NCI-H748 (cell line): ENCODE data around the gene SNX3.
"Not testable (repeated sequence)": the region's sequence is repeated elsewhere in the genome, so short reads cannot be mapped to it uniquely, and the experiment has no call there.

Experiments
- DNase-seq: peaks from one replicate; lab custom pipeline; 2025; ENCODE audit not compliant: unreplicated experiment; lab: John Stamatoyannopoulos, UW

SNX3 gene

DNA sequence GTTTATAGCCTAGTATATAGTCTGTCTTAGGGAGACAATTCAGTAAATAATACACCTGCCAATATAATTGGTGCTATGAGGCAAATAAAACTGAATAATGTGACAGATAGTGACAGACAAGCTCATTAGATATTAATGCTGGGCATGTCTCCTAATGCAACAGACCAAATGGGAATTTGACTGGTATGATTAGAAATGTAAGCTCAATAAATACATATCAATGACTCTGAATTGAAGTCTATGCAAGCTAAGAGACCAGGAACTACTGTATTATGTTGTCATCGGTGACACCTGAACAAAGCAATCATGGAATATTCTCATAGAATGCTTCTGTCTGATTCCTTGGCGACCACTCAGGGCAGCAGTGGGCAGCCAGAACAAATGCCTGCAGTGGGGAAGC, 2.5 kb upstream of the SNX3 start:
- no peak for DNase-seq

DNA sequence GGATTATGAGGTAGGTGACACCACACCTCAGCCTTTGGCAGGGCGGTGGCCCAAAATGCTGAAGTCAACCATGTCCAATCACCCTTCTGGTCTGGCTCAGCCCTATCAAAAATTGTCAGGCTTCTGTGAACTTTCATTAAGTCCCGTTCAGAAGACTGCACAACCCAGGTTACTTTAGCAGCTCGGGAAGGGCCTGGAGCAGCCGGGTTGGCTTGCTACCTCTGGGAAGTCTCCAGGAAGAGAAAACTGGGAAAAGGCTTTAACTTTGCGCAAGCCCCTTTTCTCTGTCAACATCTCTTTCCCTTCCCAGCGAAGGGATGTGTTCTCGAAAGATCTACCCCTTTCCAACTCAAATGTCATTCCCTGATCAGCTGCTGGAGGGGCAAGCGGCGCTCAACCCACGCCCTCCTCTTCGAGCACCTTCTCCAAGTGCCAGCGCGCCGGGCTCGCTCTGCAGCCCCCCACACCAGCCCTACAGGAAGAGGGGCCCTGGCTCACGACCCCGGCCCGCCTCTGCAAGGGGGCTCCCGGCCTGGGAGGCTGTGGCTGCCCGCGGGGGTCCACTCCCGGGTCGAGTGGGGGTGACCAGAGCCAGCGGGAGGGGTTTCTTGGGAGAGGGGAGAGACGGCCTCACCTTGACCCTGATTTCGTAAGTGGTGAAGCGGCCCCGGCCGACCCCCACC, 573 bp downstream of the SNX3 start:
- peak; percentile 62 for DNase-seq

DNA sequence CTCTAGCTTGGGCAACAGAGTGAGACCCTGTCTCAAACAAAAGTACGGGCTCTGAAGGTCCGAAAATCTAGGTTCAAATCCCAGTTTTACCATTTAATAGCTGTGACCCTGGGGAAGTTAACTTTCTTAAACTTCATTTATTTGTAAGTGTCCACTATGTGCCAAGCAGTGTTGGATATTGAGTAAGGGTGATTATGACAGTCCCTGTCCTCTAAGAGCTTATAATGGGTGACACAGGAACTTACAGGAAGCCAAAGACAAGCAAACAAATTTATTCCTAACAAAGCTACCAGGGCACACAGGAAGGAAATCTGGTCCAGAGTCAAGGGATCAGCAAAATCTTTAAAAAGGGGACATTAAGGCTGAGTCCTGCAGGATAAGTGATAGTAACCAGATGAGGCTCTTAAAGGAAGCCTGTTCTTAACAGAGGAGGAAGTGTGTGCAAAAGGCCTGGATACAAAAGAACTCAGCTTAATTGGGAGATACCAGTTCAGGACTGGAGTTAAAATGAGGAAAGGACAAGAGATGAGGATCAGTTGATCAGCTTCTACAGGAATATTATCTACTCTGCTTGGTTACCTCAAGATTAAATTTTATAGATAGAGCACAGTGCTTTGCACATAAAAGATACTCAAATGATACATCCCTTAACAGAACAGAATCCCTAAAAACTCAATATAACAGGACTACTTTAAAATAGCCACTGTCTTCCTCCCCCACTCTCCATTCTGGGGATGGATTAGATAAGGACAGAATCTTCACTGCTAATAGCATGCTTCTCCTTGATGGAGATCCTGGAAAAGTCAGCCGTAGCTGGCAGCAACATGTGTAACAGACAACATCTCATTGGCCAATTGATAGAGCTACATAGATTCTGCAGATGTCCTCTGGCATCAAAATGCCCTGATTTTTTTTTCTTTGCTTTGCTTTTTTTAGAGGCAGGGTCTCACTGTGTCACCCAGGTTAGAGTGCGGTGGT, 6.1 kb downstream of the SNX3 start:
- DNase-seq: no peak

DNA sequence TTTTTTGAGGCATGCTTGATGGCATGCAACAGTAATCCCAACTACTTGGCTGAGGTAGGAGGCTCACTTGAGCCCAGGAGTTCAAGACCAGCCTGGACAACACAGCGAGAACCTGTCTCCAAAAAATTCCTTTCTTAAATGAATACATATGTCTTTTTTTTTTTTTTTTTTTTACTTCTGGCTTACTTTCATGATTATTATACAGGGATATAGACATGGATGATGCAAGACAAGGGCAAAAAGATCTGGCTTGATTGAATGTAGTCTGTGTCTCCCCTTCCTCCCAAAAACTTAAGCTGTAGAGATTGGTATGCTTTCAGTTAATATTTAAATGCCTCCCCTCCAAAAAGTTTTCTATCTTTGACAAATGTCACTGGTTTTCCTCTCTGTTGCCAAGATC, 7.6 kb downstream of the SNX3 start:
- DNase-seq: no peak

DNA sequence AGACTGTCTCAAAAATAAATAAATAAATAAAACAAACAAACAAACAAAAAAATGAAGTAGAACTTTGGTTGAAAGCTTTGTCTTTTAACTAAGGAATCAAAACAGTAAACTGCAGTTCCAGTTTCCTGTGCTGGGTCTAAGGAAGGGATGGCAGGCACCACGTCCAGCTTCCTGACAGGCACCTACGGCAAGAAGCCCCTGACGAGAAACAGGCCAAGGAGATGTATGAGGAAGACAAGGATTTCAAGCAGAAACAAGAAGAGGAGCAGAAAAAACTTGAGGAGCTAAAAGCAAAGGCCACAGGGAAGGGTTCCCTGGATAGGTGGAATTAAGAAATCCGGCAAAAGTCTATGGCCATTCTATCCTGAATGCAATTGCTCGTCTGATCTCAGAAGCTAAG, 8.8 kb downstream of the SNX3 start:
- no peak for DNase-seq

DNA sequence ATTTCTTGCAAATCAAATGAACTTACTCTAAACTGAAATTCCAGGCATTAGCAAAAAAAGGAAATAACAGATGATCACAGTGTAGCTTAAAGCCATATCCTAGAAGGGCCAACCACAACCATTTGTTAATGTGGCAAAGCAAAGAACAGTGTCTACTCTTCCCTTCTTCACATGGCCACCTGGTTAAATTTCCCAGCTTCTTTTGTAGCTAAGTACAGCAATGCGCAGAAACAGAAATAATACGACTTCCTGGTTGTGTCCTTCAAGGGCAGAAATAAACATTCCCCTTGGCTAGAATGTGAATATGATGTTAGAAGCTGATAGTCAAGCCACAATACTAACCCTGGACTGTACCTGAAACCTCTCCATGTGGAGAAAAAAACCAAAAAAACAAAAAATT, 9.6 kb downstream of the SNX3 start:
- no peak for DNase-seq

DNA sequence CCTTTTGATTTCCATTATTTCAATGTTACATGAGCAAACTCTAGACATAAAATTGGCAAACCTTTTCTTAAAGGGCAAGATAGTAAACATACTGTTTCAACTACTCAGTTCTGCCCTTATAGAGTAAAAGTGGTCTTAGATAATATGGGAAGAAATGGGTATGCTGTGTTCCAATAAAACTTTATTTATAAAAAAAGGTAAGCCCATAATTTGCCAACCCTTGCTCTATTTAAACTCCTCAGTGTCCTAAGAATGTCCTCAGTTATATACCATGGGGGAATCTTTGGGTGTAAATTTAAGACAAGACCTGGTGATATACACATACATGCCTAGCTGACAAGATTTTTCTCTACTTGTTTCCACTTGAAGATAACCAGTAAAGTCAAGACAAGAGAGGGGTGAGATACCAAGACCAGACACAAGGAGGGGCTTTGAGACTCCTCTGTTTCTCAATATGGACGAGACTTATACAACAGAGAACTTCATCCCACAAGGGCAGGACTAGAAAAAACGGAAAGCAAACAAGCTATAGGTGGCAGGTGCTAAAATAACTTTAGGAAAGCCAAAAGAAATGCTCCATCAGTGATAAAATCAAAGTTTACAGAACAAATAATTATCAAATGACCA, 10.5 kb downstream of the SNX3 start:
- DNase-seq: no peak

DNA sequence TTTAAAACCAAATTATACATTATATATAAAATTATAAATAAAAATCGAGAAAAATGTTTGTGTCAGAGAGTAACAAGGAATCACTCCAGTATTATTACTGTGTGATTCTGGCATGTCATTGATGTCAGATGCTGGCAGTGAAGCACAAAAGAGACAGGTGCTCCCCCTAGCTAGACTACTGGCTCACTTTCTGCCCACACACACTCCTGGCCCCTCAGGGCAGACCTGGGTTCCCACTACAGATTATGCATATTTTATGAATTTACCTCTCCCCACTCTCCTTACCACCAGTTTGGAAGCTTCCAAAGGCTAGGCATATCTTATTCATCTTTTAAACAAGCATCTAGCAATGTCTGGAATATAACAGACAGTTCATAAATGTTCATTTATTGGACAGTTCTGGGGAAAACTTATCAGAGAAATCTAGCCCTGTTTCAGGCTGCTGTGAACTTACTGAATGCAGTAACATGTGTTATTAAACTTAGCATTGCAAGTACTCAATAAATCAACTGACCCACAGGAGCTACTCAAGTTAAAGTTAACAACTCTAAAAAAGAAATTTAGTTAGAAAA, 12.8 kb downstream of the SNX3 start:
- no peak for DNase-seq

DNA sequence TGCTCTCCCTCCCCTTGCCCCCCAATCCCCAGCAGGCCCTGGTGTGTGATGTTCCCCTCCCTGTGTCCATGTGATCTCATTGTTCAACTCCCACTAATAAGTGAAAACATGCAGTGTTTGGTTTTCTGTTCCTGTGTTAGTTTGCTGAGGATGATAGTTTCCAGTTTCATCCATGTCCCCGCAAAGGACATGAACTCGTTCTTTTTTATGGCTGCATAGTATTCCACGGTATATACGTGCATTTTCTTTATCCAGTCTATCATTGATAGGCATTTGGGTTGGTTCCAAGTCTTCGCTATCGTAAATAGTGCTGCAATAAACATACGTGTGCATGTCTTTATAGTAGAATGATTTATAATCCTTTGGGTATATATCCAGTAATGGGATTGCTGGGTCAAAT, 15.7 kb downstream of the SNX3 start:
- DNase-seq: not testable (repeated sequence)

DNA sequence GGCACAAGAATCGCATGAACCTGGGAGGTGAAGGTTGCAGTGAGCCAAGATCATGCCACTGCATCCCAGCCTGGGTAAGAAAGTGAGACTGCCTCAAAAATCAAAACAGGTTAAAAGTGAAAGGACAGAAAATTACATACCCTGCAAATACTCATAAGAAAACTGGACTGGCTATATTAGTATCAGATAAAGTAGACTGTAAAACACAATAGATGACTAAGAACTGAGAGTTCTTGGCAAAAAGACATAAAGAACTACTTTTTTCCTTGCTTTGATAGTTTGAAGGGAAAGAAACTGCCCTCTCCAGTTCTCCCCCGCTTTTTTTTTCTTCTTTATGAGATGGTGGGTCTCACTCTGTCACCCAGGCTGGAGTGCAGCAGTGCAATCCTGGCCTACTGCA, 17.0 kb downstream of the SNX3 start:
- no peak for DNase-seq

DNA sequence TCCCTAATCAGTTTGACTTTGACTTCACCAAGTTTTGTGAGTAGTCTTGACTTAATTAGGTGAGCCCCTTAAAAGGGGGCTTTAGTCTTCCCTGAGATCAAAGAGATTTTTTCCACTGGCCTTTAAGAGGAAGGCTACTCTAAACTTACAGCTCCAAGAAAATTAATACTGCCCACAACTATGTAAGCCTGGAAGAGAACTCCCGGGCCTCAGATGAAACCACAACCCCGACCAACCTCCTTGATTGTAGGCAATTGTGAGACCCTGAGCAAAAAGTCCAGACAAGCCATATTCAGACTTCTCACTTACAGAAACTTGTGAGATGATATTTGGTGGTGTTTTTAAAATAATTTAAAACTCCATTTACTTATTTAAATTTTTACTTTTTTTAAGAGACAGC, 18.1 kb downstream of the SNX3 start:
- no peak for DNase-seq

DNA sequence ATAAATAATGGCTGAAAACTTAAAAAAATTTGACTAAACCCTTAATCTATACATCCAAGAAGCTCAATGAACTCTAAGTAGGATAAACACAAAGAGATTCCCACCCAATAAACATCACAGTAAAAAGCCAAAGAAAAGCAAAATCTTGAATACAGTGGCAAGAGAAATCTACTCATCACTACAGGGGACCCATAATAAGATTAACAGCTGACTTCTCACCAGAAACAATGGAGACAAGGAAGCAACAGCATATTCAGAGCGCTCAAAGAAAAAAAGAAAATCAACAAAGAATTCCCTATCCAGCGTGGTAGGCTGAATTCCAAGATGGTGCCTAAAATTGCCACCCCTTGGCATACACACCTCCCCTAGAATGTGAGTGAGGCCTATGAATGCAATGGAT, 18.6 kb downstream of the SNX3 start:
- DNase-seq: no peak

DNA sequence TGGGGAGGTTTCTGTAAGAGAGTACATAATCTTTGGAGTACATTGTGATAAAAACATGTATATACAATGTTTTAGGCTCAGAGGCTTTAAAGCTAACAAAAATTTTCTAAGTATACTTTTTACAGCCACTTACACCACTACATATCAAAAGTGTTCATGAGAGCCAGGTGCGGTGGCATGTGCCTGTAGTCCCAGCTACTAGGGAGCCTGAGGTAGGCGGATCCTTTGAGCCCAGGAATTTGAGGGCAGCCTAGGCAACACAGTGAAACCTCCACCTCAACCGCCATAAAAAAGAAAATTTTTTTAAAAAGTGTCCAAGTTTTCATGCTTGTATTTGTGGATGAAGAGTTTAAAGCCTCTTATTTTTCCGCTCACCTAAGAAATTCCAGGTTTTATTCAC, 22.5 kb downstream of the SNX3 start:
- DNase-seq: no peak

DNA sequence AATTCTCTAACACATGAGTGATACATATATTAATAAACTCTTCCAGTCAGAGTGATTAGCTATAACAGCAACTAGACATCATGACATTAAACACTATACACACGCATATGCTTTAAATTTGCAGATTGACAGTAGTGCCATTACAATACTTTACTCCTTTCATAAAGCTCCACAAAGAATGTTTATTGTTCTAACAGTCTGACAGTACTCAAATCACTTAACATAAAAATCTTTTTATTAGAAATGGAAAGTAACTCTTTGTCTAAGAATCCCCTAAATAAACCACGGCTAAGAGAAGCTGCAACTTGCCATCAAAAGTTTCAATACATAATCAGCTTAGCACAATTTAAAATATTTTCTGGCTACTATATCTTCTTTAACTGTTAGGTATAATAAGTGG, 24.0 kb downstream of the SNX3 start:
- DNase-seq: no peak

DNA sequence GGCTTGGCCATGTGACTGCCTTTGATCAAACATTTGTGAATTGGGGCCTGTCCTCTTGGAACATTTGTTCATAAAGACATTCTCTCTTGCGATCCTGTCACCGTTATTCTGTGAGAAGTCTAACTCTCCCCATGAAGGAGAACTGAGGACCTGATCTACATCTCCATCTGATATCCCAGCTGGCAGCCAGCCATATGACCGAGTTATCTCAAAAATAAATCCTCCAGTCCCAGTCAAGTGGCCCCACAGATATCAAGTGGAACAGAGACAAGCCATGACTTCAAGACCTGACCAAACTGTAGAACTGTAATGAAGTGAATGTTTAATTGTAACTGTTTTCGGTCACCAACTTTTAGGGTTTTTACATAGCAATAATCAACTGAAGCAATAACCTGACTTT, 25.7 kb downstream of the SNX3 start:
- no peak for DNase-seq

DNA sequence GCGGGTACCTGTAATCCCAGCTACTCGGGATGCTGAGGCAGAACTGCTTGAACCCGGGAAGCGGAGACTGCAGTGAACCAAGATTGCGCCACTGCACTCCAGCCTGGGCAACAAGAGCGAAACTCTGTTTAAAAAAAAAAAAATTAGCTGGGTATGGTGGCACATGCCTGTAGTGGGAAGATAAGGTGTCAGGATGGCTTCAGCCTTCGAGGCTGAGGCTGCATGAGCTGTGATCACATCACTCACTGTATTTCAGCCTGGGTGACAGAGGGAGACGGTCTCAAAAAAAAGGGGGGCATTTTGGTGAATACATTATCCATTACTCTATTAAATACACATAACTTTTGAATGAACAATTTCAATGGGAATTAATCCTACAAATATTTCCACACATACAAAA, 32.4 kb downstream of the SNX3 start:
- no peak for DNase-seq

DNA sequence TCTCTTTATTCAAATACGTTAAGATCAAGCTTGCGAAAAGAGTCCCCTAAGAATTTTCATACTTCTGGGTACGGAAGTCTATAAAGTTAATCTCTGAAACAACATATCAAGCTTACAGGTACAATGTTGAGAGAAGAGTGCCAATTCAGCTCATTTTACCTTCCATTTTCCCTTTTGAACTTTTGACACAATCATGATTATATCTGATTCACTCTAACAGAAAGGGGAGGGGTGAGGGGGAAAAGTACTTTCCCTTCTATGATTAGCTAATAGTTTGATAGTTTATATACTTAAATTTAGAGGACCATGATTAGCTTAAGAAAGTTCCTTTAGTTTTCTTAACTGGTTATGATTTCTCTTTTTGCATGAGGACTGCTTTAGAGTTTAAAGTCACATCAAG, 33.5 kb downstream of the SNX3 start:
- no peak for DNase-seq

DNA sequence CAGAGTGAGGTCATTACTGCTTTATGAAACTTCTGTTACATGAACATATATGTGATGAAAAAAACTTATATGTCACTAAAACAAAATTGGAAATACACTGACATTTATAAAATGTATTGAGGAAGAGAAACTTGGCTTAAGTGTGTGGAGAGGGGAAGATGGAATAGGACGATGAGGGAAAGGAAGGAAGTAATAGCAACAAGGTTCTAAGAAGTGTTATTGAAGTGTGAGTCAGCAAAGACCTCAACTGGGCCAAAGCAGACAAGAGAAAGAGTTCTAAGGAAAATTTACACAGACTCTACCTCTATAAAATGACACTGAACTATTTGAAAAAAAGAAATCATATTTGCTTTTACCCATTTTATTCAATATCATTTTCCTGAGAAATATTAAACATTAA, 38.3 kb downstream of the SNX3 start:
- DNase-seq: no peak

DNA sequence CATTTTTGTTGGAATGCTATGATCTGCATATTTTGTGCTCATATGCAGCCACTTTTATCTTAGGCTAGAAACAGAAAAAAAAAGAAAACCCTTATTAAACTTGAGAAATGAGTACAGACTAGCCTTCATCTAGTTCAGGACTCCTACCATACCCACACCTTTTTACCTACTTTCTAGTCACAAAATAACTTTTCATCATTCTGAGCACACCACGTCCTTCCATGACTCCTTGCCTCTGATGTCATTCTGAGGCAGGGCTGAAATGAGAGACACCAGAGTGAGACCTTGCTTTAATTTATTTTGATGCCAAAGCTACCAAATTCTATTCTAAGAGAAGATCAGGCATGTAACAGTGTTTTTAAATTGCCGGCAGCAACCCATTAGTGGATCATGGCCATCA, 38.8 kb downstream of the SNX3 start:
- DNase-seq: no peak

DNA sequence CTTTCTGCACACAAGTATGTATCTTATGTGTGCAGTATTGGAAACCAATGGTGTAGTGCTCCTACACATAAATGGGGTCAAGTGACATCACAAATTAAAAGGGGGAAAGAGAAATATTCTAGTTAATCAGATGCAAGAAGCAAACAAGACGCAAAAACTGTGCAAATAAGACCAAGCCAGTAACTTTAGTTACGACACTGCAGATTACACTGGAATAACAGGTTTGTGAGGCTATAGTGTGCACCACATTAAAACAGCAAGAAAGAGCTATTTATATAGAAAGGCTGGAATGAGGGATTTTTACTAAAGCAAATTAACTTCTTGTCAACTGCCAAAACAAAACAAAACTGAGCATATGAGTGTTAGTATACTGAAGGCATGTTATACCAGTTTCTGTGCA, 49.2 kb downstream of the SNX3 start:
- no peak for DNase-seq

DNA sequence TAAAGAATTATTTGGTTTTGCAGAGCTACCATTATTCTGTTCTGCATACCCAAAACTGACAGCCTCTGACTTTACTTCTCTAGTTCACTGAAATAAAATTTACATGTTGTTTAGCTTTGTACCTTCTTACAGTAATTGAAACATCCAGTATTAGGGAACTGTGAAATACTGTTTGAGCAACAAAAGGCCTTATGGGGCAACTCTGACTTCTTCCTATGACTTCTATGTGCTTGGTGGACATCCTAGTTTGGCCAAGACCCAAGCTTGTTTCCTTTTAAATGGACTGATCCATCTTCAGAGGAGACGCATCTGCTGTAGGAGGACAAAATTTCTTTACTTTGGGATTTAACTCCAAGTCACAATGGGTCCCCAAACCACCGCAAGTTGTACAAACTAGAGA, 50.3 kb downstream of the SNX3 start:
- DNase-seq: no peak

DNA sequence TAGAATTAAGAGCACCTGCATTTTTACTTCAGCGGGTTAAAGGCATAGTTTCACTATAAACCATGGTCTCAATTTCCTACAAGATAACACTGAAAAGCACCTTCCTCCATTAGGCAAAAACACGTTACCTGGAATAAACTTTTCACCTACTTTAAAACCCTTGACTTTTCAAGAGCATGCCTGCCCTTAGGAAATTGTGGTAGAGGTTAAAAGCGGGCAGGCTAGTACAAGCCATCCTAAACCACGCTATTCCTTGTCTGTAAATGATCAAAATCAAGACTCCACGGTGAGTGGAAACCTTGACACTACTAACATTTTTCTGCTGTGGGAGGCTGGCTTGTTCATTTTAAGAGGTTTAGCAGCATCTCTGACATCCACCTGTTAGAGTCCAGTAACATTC, 51.1 kb downstream of the SNX3 start:
- no peak for DNase-seq
